GM23338 (cell line): ENCODE results near the gene FAM168B. TPM values are rescaled to one million over a fixed set of nuclear protein-coding genes. Genes with fewer than 3 reads are reported as not detected.

Source experiments
- ATAC-seq: fragments of 200-7000 bp; cut with Tn5 transposase; 3 replicates; pipeline ENCODE4 v1.9.1; 2020
- DNase-seq: peaks from one replicate; pipeline ENCODE4 v3.0.0-alpha.2; 2015; ENCODE audit warnings: low spot score
- H2AFZ ChIP-seq: fragments of 200-600 bp; sonication (generic); 2 replicates; pipeline ENCODE4 v1.8.0; 2016; ENCODE audit warnings: antibody characterized with exemption, mild to moderate bottlenecking, moderate library complexity
- H3F3A ChIP-seq: fragments of 200-600 bp; sonication (generic); replicated peaks from 2 replicates; pipeline ENCODE4 v1.8.0; 2017; ENCODE audit warnings: antibody characterized with exemption, mixed run types, low read depth
- H3K27ac ChIP-seq: fragments of 200-600 bp; sonication (generic); 2 replicates; pipeline ENCODE4 v1.6.1; 2016; ENCODE audit warnings: low read depth
- H3K27me3 ChIP-seq: fragments of 200-600 bp; sonication (generic); 2 replicates; pipeline ENCODE4 v1.8.0; 2016; ENCODE audit warnings: mild to moderate bottlenecking, mixed run types, moderate library complexity; ENCODE audit not compliant: insufficient read depth
- H3K36me3 ChIP-seq: fragments of 200-600 bp; sonication (generic); 2 replicates; pipeline ENCODE4 v1.8.0; 2016; ENCODE audit warnings: mild to moderate bottlenecking; ENCODE audit not compliant: insufficient read depth
- H3K4me1 ChIP-seq: fragments of 200-600 bp; sonication (generic); 2 replicates; pipeline ENCODE4 v1.8.0; 2016; ENCODE audit warnings: mild to moderate bottlenecking, moderate library complexity; ENCODE audit not compliant: insufficient read depth
- H3K4me2 ChIP-seq: fragments of 200-600 bp; sonication (generic); 2 replicates; pipeline ENCODE4 v1.7.1; 2017; ENCODE audit warnings: mixed run types
- H3K4me3 ChIP-seq: fragments of 200-600 bp; sonication (generic); 2 replicates; pipeline ENCODE4 v1.6.1; 2016; ENCODE audit warnings: mixed run types
- H3K79me2 ChIP-seq: fragments of 200-600 bp; sonication (generic); replicated peaks from 2 replicates; pipeline ENCODE4 v1.8.0; 2017; ENCODE audit warnings: mild to moderate bottlenecking; ENCODE audit not compliant: insufficient read depth
- H3K9me2 ChIP-seq: fragments of 200-600 bp; sonication (generic); 2 replicates; pipeline ENCODE4 v1.8.0; 2017; ENCODE audit not compliant: insufficient read depth
- H4K20me1 ChIP-seq: fragments of 200-600 bp; sonication (generic); replicated peaks from 2 replicates; pipeline ENCODE4 v1.8.0; 2017; ENCODE audit warnings: mild to moderate bottlenecking; ENCODE audit not compliant: insufficient read depth
- H3K27ac Mint-ChIP-seq: 2 replicates; pipeline ENCODE4 v1.8.0; 2020; ENCODE audit warnings: inconsistent platforms, mild to moderate bottlenecking, moderate library complexity, mixed read lengths
- H3K27me3 Mint-ChIP-seq: 3 replicates; pipeline ENCODE4 v1.8.0; 2022; ENCODE audit warnings: low read depth, mild to moderate bottlenecking, moderate library complexity, mixed read lengths, inconsistent platforms; ENCODE audit not compliant: insufficient read depth, poor library complexity
- H3K36me3 Mint-ChIP-seq: 3 replicates; pipeline ENCODE4 v1.8.0; 2021; ENCODE audit warnings: low read depth, mild to moderate bottlenecking, inconsistent platforms, moderate library complexity, mixed read lengths
- H3K4me1 Mint-ChIP-seq: 3 replicates; pipeline ENCODE4 v1.8.0; 2020; ENCODE audit warnings: mild to moderate bottlenecking, inconsistent platforms, mixed read lengths
- H3K4me3 Mint-ChIP-seq: 3 replicates; pipeline ENCODE4 v1.8.0; 2021; ENCODE audit warnings: moderate library complexity, mild to moderate bottlenecking, inconsistent platforms, mixed read lengths
- H3K9me3 Mint-ChIP-seq: 3 replicates; pipeline ENCODE4 v1.8.0; 2020; ENCODE audit warnings: moderate library complexity, mild to moderate bottlenecking, inconsistent platforms, mixed read lengths
- CREB1 ChIP-seq: fragments of 250-450 bp; sonication (Bioruptor Pico); IDR thresholded peaks from 2 replicates; pipeline ENCODE4 v1.5.0; 2020; ENCODE audit warnings: low read depth, mild to moderate bottlenecking, moderate library complexity
- CTCF ChIP-seq, 2 experiments: fragments of 200-600 bp in 1 of 2; sonication (generic) in 1 of 2; conservative IDR thresholded peaks; 2 replicates each; pipeline versions ENCODE4 v1.5.1 to v1.6.1; 2016 to 2017; ENCODE audit warnings: antibody characterized with exemption in 2 of 2, low read depth in 2 of 2, mild to moderate bottlenecking in 2 of 2, moderate library complexity in 1 of 2
- ETS1 ChIP-seq: IDR thresholded peaks from 2 replicates; pipeline ENCODE4 v1.6.1; 2016; ENCODE audit warnings: antibody characterized with exemption
- EZH2 ChIP-seq: fragments of 200-600 bp; sonication (generic); IDR thresholded peaks from one replicate; pipeline ENCODE4 v1.8.0; 2017; ENCODE audit warnings: antibody characterized with exemption, mild to moderate bottlenecking, low read depth; ENCODE audit not compliant: unreplicated experiment
- EZH2phosphoT487 ChIP-seq: fragments of 200-600 bp; sonication (generic); IDR thresholded peaks from one replicate; pipeline ENCODE4 v1.8.1; 2018; ENCODE audit warnings: antibody characterized with exemption; ENCODE audit not compliant: unreplicated experiment
- JUNB ChIP-seq: IDR thresholded peaks from one replicate; pipeline ENCODE4 v1.6.1; 2016; ENCODE audit warnings: antibody characterized with exemption; ENCODE audit not compliant: unreplicated experiment
- NANOG ChIP-seq: IDR thresholded peaks from 2 replicates; pipeline ENCODE4 v1.6.1; 2016; ENCODE audit warnings: antibody characterized with exemption, borderline replicate concordance
- POLR2AphosphoS5 ChIP-seq: IDR thresholded peaks from 2 replicates; pipeline ENCODE4 v1.6.1; 2016; ENCODE audit warnings: antibody characterized with exemption, low read depth
- REST ChIP-seq: IDR thresholded peaks from one replicate; pipeline ENCODE4 v1.6.1; 2018; ENCODE audit warnings: antibody characterized with exemption; ENCODE audit not compliant: unreplicated experiment
- STAT1 ChIP-seq: IDR thresholded peaks from one replicate; pipeline ENCODE4 v1.6.1; 2016; ENCODE audit warnings: antibody characterized with exemption; ENCODE audit not compliant: unreplicated experiment
- ZNF114 ChIP-seq: fragments of 250-450 bp; sonication (Bioruptor Pico); IDR thresholded peaks from 2 replicates; pipeline ENCODE4 v1.5.0; 2020; ENCODE audit warnings: mild to moderate bottlenecking, moderate library complexity
- ZNF331 ChIP-seq: fragments of 250-450 bp; sonication (Bioruptor Pico); IDR thresholded peaks from 2 replicates; pipeline ENCODE4 v1.5.0; 2020; ENCODE audit warnings: low read depth, mild to moderate bottlenecking, moderate library complexity
- ZNF462 ChIP-seq: fragments of 250-450 bp; sonication (Bioruptor Pico); IDR thresholded peaks from 2 replicates; pipeline ENCODE4 v1.5.0; 2020; ENCODE audit warnings: mild to moderate bottlenecking, moderate library complexity
- polyA plus RNA-seq: library from polyadenylated mRNA; unstranded; fragments of >200 nt; fragmentation: Nextera tagmentation; extraction: Ambion mirVana; gene quantifications from 2 replicates; pipeline ENCODE4 v1.2.1, GENCODE V29; 2016
- total RNA-seq: library from RNA; depleted of rRNA; stranded (reverse); fragments of >200 nt; shearing (Covaris generic); gene quantifications from 2 replicates; pipeline ENCODE4 v1.2.3, GENCODE V29; 2014

FAM168B gene
- total and polyA plus RNA-seq, 2 experiments from 2014 or later, result 18.8 to 76.8 TPM

GRCh38 chr2:131076707-131077106 is 16.6 kb downstream of the FAM168B start:
- Histone ChIP-seq H3K27me3 (no peaks in the 10 kb centered on the region), H3K4me2 (no peak overlapping the region), H3K9me2 (no peaks in the 10 kb centered on the region), H3K79me2 (peaks cover 100% of the 10 kb centered on the region), H2AFZ (no peak overlapping the region), H4K20me1 (peaks cover 86% of the 10 kb centered on the region), H3K4me3 (no peak overlapping the region), H3K27ac (no peak overlapping the region), H3K36me3 (peaks cover 35% of the 10 kb centered on the region), H3F3A (no peaks in the 10 kb centered on the region), H3K4me1 (peaks cover 3% of the 10 kb centered on the region)
- H3K4me3 Mint-ChIP-seq, result no peak overlapping the region
- no peak for TF ChIP-seq ETS1
- no peak for TF ChIP-seq ZNF114 (CRISPR knock-in tag)
- TF ChIP-seq CREB1 (CRISPR knock-in tag), result no peak
- TF ChIP-seq CTCF (conservative IDR thresholded peaks at IDR 0.05; ENCODE audit: low read depth in 2 of 2), result no peak
- TF ChIP-seq JUNB, result no peak
- TF ChIP-seq REST, result no peak
- no peak for TF ChIP-seq EZH2
- TF ChIP-seq STAT1, result no peak
- no peak for TF ChIP-seq POLR2AphosphoS5
- no peak for TF ChIP-seq ZNF331 (CRISPR knock-in tag)
- TF ChIP-seq NANOG, result no peak
- TF ChIP-seq ZNF462 (CRISPR knock-in tag), result no peak
- TF ChIP-seq EZH2phosphoT487, result no peak
- no peak for ATAC-seq
- peaks cover 6% of the 10 kb centered on the region for H3K27me3 Mint-ChIP-seq
- H3K9me3 Mint-ChIP-seq, result no peaks in the 10 kb centered on the region
- peaks cover 88% of the 10 kb centered on the region for H3K36me3 Mint-ChIP-seq
- H3K27ac Mint-ChIP-seq, result no peak overlapping the region
- peaks cover 10% of the 10 kb centered on the region for H3K4me1 Mint-ChIP-seq
- DNase-seq, result no peak
